Thoracic aorta (tissue), 2 donors: ENCODE measurements around the gene ASTL. TPM values are rescaled to one million over a fixed set of nuclear protein-coding genes. Genes with fewer than 3 reads are reported as not detected.

Experiments
- ATAC-seq: fragments of 150-250 bp; one replicate; pipeline ENCODE4 v1.8.0; 2017; ENCODE audit warnings: low read depth; ENCODE audit not compliant: insufficient number of reproducible peaks, low FRiP score
- DNase-seq: peaks from one replicate; pipeline ENCODE4 v3.0.0-alpha.2; 2020; ENCODE audit warnings: low spot score
- H3K27ac ChIP-seq, 2 donors: fragments of 200-600 bp; sonication (generic); 1 replicate in 1 of 2; 2 replicates in 1 of 2; pipeline ENCODE4 v1.5.1; 2016; ENCODE audit warnings: mild to moderate bottlenecking in 2 of 2, moderate library complexity in 2 of 2
- H3K27me3 ChIP-seq: fragments of 200-600 bp; sonication (generic); replicated peaks from 2 replicates; pipeline ENCODE4 v1.6.0; 2016; ENCODE audit warnings: mild to moderate bottlenecking; ENCODE audit not compliant: insufficient read depth
- H3K36me3 ChIP-seq: fragments of 200-600 bp; sonication (generic); one replicate; pipeline ENCODE4 v1.5.1; 2016
- H3K4me1 ChIP-seq, 2 donors: fragments of 200-600 bp; sonication (generic); 1 replicate in 1 of 2; 2 replicates in 1 of 2; pipeline versions ENCODE4 v1.5.1 to v1.6.0; 2016; ENCODE audit warnings: low read depth in 2 of 2, mild to moderate bottlenecking in 1 of 2; ENCODE audit not compliant: control insufficient read depth in 1 of 2
- H3K4me3 ChIP-seq: fragments of 200-600 bp; sonication (generic); 2 replicates; pipeline ENCODE4 v1.5.1; 2016; ENCODE audit warnings: mild to moderate bottlenecking
- H3K9me3 ChIP-seq: fragments of 200-600 bp; sonication (generic); 2 replicates; pipeline ENCODE4 v1.5.1; 2016
- CTCF ChIP-seq: fragments of 200-600 bp; sonication (generic); IDR thresholded peaks from one replicate; pipeline ENCODE4 v1.5.1; 2019; ENCODE audit warnings: antibody characterized with exemption
- total RNA-seq, 2 donors: library from RNA; depleted of rRNA; stranded (reverse); fragments of >200 nt; gene quantifications; one replicate each; pipeline versions ENCODE4 v1.1.0 to v1.2.3, GENCODE V29; 2016

The ASTL gene
- total RNA-seq, 2 donors from 2014 or later, result not detected

- DNase-seq, result no peak
Measured at GRCh38 chr2:96103761-96104486, 34.4 kb downstream of the ASTL start.

GRCh38 chr2:96103187-96103601 lies 35.1 kb downstream of the ASTL start:
- peaks cover 3 to 18% of the 10 kb centered on the region in 2 donors for H3K4me1 ChIP-seq
- ATAC-seq, result no peak
- H3K4me3 ChIP-seq, result no peak overlapping the region
- no peak for TF ChIP-seq CTCF
- no peak overlapping the region for H3K27ac ChIP-seq
- no peaks in the 10 kb centered on the region for H3K36me3 ChIP-seq
- no peak for DNase-seq
- no peaks in the 10 kb centered on the region for H3K27me3 ChIP-seq
- peaks cover 10% of the 10 kb centered on the region for H3K9me3 ChIP-seq

More at GRCh38 chr2:96103761-96104486, 34.4 kb downstream of the ASTL start:
- peaks cover 3 to 18% of the 10 kb centered on the region in 2 donors for H3K4me1 ChIP-seq
- no peak for TF ChIP-seq CTCF
- no peaks in the 10 kb centered on the region for H3K27me3 ChIP-seq
- H3K9me3 ChIP-seq, result peaks cover 10% of the 10 kb centered on the region
- no peak for ATAC-seq
- H3K36me3 ChIP-seq, result no peaks in the 10 kb centered on the region
- H3K27ac ChIP-seq, result no peak overlapping the region
- no peak overlapping the region for H3K4me3 ChIP-seq

- Histone ChIP-seq H3K4me1 (peaks cover 3 to 22% of the 10 kb centered on the region in 2 donors), H3K27ac (no peak overlapping the region), H3K27me3 (no peaks in the 10 kb centered on the region), H3K9me3 (peaks cover 10% of the 10 kb centered on the region), H3K4me3 (no peak overlapping the region), H3K36me3 (no peaks in the 10 kb centered on the region)
- no peak for DNase-seq
- no peak for ATAC-seq
- TF ChIP-seq CTCF, result no peak
Measured at GRCh38 chr2:96102596-96103186, 35.6 kb downstream of the ASTL start.

- Histone ChIP-seq H3K9me3 (peaks cover 9% of the 10 kb centered on the region), H3K27ac (no peak overlapping the region), H3K36me3 (no peaks in the 10 kb centered on the region), H3K27me3 (no peaks in the 10 kb centered on the region), H3K4me3 (no peak overlapping the region), H3K4me1 (peaks cover 3 to 22% of the 10 kb centered on the region in 2 donors)
- no peak for TF ChIP-seq CTCF
- no peak for DNase-seq
- no peak for ATAC-seq
Measured at GRCh38 chr2:96100893-96101304, 37.4 kb downstream of the ASTL start.

- no peak for TF ChIP-seq CTCF
- Histone ChIP-seq H3K36me3 (no peaks in the 10 kb centered on the region), H3K27me3 (no peaks in the 10 kb centered on the region), H3K4me1 (peaks cover 3 to 22% of the 10 kb centered on the region in 2 donors), H3K9me3 (peaks cover 1% of the 10 kb centered on the region), H3K27ac (no peak overlapping the region), H3K4me3 (no peak overlapping the region)
- no peak for DNase-seq
- no peak for ATAC-seq
Measured at GRCh38 chr2:96099861-96100798, 38.2 kb downstream of the ASTL start.
